ENCODE data around the gene NINJ2.
A peak's percentile ranks its signal among the peaks of the same experiment; 100 is the strongest.

The NINJ2 gene

GRCh38 chr12:674272-674781 is 11.1 kb upstream of the NINJ2 start:
- peak; percentile 10 to 46 for DNase-seq (ENCODE audit: low read depth in 1 of 2, low spot score in 1 of 2)

- DNase-seq (ENCODE audit: low read depth in 1 of 2, low spot score in 1 of 2) = no peak
These were observed 10.6 kb upstream of the NINJ2 start for GRCh38 chr12:673849-674248.

- DNase-seq (ENCODE audit: low read depth in 1 of 2, low spot score in 1 of 2) = no peak
These were observed 6.3 kb upstream of the NINJ2 start for GRCh38 chr12:669576-669945.

- DNase-seq (ENCODE audit: low read depth in 1 of 2, low spot score in 1 of 2) = no peak
These were observed 4.8 kb upstream of the NINJ2 start for GRCh38 chr12:668090-668481.

- no peak for DNase-seq (ENCODE audit: low read depth in 1 of 2, low spot score in 1 of 2)
These were observed 3.6 kb upstream of the NINJ2 start for GRCh38 chr12:666766-667308.

GRCh38 chr12:666066-666465 is 2.8 kb upstream of the NINJ2 start:
- DNase-seq (ENCODE audit: low read depth in 1 of 2, low spot score in 1 of 2) = no peak

- no peak for DNase-seq (ENCODE audit: low read depth in 1 of 2, low spot score in 1 of 2)
These were observed 1.5 kb upstream of the NINJ2 start for GRCh38 chr12:664779-665092.

- DNase-seq (ENCODE audit: low read depth in 1 of 2, low spot score in 1 of 2) = no peak
These were observed 982 bp upstream of the NINJ2 start for GRCh38 chr12:664075-664778.

GRCh38 chr12:662566-663292 is 516 bp downstream of the NINJ2 start:
- no peak for DNase-seq (ENCODE audit: low read depth in 1 of 2, low spot score in 1 of 2)

GRCh38 chr12:661720-662486 is 1.3 kb downstream of the NINJ2 start:
- DNase-seq (ENCODE audit: low read depth in 1 of 2, low spot score in 1 of 2) = no peak

GRCh38 chr12:659090-659683 is 4.1 kb downstream of the NINJ2 start:
- no peak for DNase-seq (ENCODE audit: low read depth in 1 of 2, low spot score in 1 of 2)

GRCh38 chr12:650983-651382 is 12.3 kb downstream of the NINJ2 start:
- no peak for DNase-seq (ENCODE audit: low read depth in 1 of 2, low spot score in 1 of 2)

- DNase-seq (ENCODE audit: low read depth in 1 of 2, low spot score in 1 of 2) = no peak
These were observed 15.7 kb downstream of the NINJ2 start for GRCh38 chr12:647385-648085.

- DNase-seq (ENCODE audit: low read depth in 1 of 2, low spot score in 1 of 2) = no peak
These were observed 16.5 kb downstream of the NINJ2 start for GRCh38 chr12:646442-647384.

- no peak for DNase-seq (ENCODE audit: low read depth in 1 of 2, low spot score in 1 of 2)
These were observed 17.6 kb downstream of the NINJ2 start for GRCh38 chr12:645563-646071.

- no peak for DNase-seq (ENCODE audit: low read depth in 1 of 2, low spot score in 1 of 2)
These were observed 18.3 kb downstream of the NINJ2 start for GRCh38 chr12:644818-645552.

- no peak for DNase-seq (ENCODE audit: low read depth in 1 of 2, low spot score in 1 of 2)
These were observed 19.0 kb downstream of the NINJ2 start for GRCh38 chr12:644303-644639.

- DNase-seq (ENCODE audit: low read depth in 1 of 2, low spot score in 1 of 2) = no peak
These were observed 19.6 kb downstream of the NINJ2 start for GRCh38 chr12:643475-644302.

Data from stimulated activated CD4-positive, alpha-beta T cell treated with anti-CD3 and anti-CD28 coated beads, Interleukin-15, amount 100 ng/mL, for 1 hour (primary cell).